ENCODE results near the gene GABRD.

GABRD gene

GRCh38 chr1:2079396-2080085, 60.4 kb downstream of the GABRD start:
- DNase-seq = no peak

GRCh38 chr1:2080140-2080539, 61.0 kb downstream of the GABRD start:
- no peak for DNase-seq
